HG03025 (cell line): ENCODE data around the gene NRTN.
"Not testable (repeated sequence)": the region's sequence is repeated elsewhere in the genome, so short reads cannot be mapped to it uniquely, and the experiment has no call there.

ENCODE experiments used
- ATAC-seq: cut with Tn5 transposase; IDR thresholded peaks from one replicate; pipeline ENCODE4 v1.9.1; 2021; ENCODE audit warnings: mild to moderate bottlenecking, moderate library complexity; ENCODE audit not compliant: unreplicated experiment, low FRiP score

Gene NRTN

GRCh38 chr19:5864725-5865486 is 60.0 kb downstream of the NRTN start:
- ATAC-seq: no peak

GRCh38 chr19:5865772-5866171 is 60.9 kb downstream of the NRTN start:
- no peak for ATAC-seq

- ATAC-seq: no peak
These were observed 62.6 kb downstream of the NRTN start for GRCh38 chr19:5867201-5868136.

GRCh38 chr19:5870986-5871394 is 66.1 kb downstream of the NRTN start:
- no peak for ATAC-seq

- no peak for ATAC-seq
These were observed 68.8 kb downstream of the NRTN start for GRCh38 chr19:5873617-5874199.

GRCh38 chr19:5874496-5874895 is 69.6 kb downstream of the NRTN start:
- not testable (repeated sequence) for ATAC-seq

GRCh38 chr19:5877427-5877826 is 72.6 kb downstream of the NRTN start:
- ATAC-seq: no peak

- ATAC-seq: no peak
These were observed 73.0 kb downstream of the NRTN start for GRCh38 chr19:5877882-5878281.
